Body of pancreas (tissue), 4 donors: Measurements from ENCODE around the gene NCBP1. TPM values are rescaled to one million over a fixed set of nuclear protein-coding genes. Genes with fewer than 3 reads are reported as not detected.

Experiments
- ATAC-seq: fragments of 150-250 bp; one replicate; pipeline ENCODE4 v1.9.1; 2016
- DNase-seq, 4 donors: peaks; one replicate each; pipeline ENCODE4 v3.0.0-alpha.2; 2019
- H3K27ac ChIP-seq, 4 donors: fragments of 200-600 bp; sonication (generic); 1 replicate in 3 of 4; 2 replicates in 1 of 4; pipeline versions ENCODE4 v1.5.1 to v1.6.1; 2016 to 2019; ENCODE audit warnings: mild to moderate bottlenecking in 1 of 4, mixed read lengths in 1 of 4, moderate library complexity in 1 of 4
- H3K27me3 ChIP-seq, 2 donors: fragments of 200-600 bp; sonication (generic); one replicate each; pipeline ENCODE4 v1.6.0; 2016; ENCODE audit warnings: mild to moderate bottlenecking in 1 of 2
- H3K36me3 ChIP-seq, 2 donors: fragments of 200-600 bp; sonication (generic); replicated peaks in 1 of 2; 2 replicates each; pipeline ENCODE4 v1.5.1; 2016; ENCODE audit warnings: low read depth in 2 of 2; ENCODE audit not compliant: insufficient read depth in 1 of 2
- H3K4me1 ChIP-seq: fragments of 200-600 bp; sonication (generic); one replicate; pipeline ENCODE4 v1.6.0; 2016
- H3K4me3 ChIP-seq, 2 donors: fragments of 200-600 bp; sonication (generic); 1 replicate in 1 of 2; 2 replicates in 1 of 2; pipeline ENCODE4 v1.5.1; 2016 to 2019
- H3K9me3 ChIP-seq, 3 donors: fragments of 200-600 bp; sonication (generic); 1 replicate in 2 of 3; 2 replicates in 1 of 3; pipeline ENCODE4 v1.5.1; 2016
- CTCF ChIP-seq, 7 experiments: fragments of 450-650 bp in 4 of 7; fragments of 200-600 bp in 3 of 7; sonication (generic) in 3 of 7; IDR thresholded peaks; one replicate each; pipeline ENCODE4 v1.5.1; 2016 to 2019; ENCODE audit warnings: antibody characterized with exemption in 7 of 7
- POLR2A ChIP-seq, 3 donors: fragments of 450-650 bp; IDR thresholded peaks; one replicate each; pipeline ENCODE4 v1.6.1; 2016; ENCODE audit warnings: antibody characterized with exemption in 3 of 3, mild to moderate bottlenecking in 2 of 3
- WGBS, 2 donors: methylation state at CpG; one replicate each; pipeline ENCODE4 v1.1.5; 2017; 5-methylcytosine and 5-hydroxymethylcytosine counted together
- intact Hi-C: fragments of 100-400 bp; cut with DNase I; formaldehyde crosslinking; loops from one replicate; pipeline ENCODE4 v1.15.1; 2023
- total RNA-seq, 2 donors: library from RNA; depleted of rRNA; stranded (reverse); fragments of >200 nt; gene quantifications; one replicate each; pipeline ENCODE4 v1.1.0, GENCODE V29; 2016

Gene NCBP1
- total RNA-seq, 2 donors from 2014 or later, result 11.4 to 14.5 TPM

DNA sequence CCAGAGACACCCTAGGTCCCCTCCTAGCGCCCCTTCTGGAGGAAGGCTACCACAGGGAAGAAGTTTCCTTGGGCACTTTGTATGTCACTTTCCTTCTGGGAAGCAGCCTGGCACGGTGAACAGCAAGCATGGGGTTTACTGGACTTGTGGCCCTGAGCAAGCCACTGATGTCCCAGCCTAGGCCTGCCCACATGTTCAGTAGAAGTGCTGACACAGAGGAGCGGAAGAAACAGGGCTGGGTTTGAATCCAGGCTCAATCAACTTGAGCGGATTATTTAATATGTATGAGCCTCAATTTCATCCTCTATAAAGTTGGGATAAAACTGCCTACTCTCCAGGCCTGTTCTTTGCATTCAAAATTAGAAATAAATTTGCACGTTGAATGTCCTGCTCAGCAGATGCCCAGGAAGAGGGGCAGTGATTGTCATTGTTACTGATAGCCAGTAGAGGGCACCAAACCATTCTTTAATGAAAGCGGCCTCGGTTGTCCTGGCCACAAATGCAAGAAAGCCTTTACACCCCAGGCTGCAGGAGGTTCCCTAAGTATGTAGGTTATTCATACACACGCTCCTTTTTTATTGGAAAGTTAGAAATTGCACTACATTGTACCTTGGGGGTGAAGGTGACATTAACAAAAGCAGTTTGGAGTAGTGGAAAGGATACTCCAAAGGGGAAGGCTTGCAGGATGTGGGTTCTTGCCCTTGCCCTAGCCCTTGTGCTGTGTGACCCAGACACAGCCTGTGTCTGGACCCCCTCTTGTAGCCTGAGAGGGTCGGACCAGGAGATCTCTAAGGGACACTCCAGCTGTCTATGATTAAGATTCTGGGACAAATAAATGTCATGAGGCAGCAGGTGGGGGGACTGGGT lies 77.0 kb downstream of the NCBP1 start:
- intact Hi-C loops, result loop anchor here (5.0 kb wide), 1 partner anchor 187 kb away; no protein-coding TSS in a partner anchor
- Histone ChIP-seq H3K27ac (no peak overlapping the region), H3K4me1 (no peaks in the 10 kb centered on the region), H3K9me3 (no peaks in the 10 kb centered on the region), H3K36me3 (no peaks in the 10 kb centered on the region), H3K4me3 (no peak overlapping the region), H3K27me3 (no peaks in the 10 kb centered on the region)
- peak; percentile 85 for ATAC-seq
- 23 to 24% methylated on average over 9 of the region's 9 CpGs for WGBS, 2 donors
- TF ChIP-seq POLR2A (IDR thresholded peaks at IDR 0.05), result no peak
- TF ChIP-seq CTCF (IDR thresholded peaks at IDR 0.05), result peak; percentile 61 to 90 (median 78)
- peak; percentile 48 to 63 (median 58) for DNase-seq

- H3K27ac ChIP-seq, result no peak overlapping the region
Observed at GRCh38 chr9:97711223-97711626, 77.6 kb downstream of the NCBP1 start.

GRCh38 chr9:97714435-97714834 lies 80.8 kb downstream of the NCBP1 start:
- Histone ChIP-seq H3K9me3 (no peaks in the 10 kb centered on the region), H3K27me3 (no peaks in the 10 kb centered on the region), H3K27ac (no peak overlapping the region), H3K4me3 (no peak overlapping the region), H3K36me3 (no peaks in the 10 kb centered on the region), H3K4me1 (no peaks in the 10 kb centered on the region)
- 59 to 73% methylated on average over 3 of the region's 3 CpGs for WGBS, 2 donors
- no peak for ATAC-seq
- no peak for DNase-seq
- TF ChIP-seq CTCF (IDR thresholded peaks at IDR 0.05) (no peak), POLR2A (IDR thresholded peaks at IDR 0.05) (no peak)
- intact Hi-C loops, result loop anchor here (5.0 kb wide), 1 partner anchor 183 kb away; no protein-coding TSS in a partner anchor

More at GRCh38 chr9:97711223-97711626, 77.6 kb downstream of the NCBP1 start:
- WGBS, 2 donors, result 33 to 50% methylated on average over 1 to 12 of the region's 12 CpGs
- DNase-seq (no peak), ATAC-seq (no peak)
- H3K4me1 ChIP-seq, result no peaks in the 10 kb centered on the region
- H3K27me3 ChIP-seq, result no peaks in the 10 kb centered on the region
- H3K9me3 ChIP-seq, result no peaks in the 10 kb centered on the region
- no peak overlapping the region for H3K4me3 ChIP-seq
- intact Hi-C loops, result loop anchor here (5.0 kb wide), 1 partner anchor 186 kb away; no protein-coding TSS in a partner anchor
- no peaks in the 10 kb centered on the region for H3K36me3 ChIP-seq
- TF ChIP-seq CTCF (IDR thresholded peaks at IDR 0.05) (no peak), POLR2A (IDR thresholded peaks at IDR 0.05) (no peak)

DNA sequence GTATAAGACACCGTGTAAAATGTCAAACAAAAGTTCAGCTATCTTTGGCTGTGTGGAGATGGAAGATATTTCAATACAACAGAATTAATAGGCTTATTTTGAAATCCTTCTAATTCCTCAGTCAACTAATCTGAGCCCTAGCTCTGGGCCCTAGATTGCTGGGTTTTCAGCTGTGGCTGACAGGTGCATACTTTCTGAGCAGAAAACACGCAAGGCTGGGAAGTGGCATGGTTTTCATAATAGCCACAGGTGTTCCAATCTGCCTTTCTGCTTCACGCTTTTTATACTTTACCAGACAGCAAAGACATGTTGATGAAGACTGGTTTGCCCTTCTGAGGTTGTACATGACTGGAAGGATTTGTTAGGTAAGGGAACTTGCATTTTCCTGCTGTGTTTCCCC lies 84.2 kb downstream of the NCBP1 start:
- Histone ChIP-seq H3K4me1 (no peaks in the 10 kb centered on the region), H3K36me3 (no peaks in the 10 kb centered on the region), H3K27ac (no peak overlapping the region), H3K4me3 (no peak overlapping the region), H3K9me3 (no peaks in the 10 kb centered on the region), H3K27me3 (no peaks in the 10 kb centered on the region)
- 52 to 58% methylated on average over 3 of the region's 3 CpGs for WGBS, 2 donors
- intact Hi-C loops, result no loop called here
- DNase-seq (no peak), ATAC-seq (no peak)
- TF ChIP-seq POLR2A (IDR thresholded peaks at IDR 0.05), result no peak
- TF ChIP-seq CTCF (IDR thresholded peaks at IDR 0.05), result no peak
